Endometrial microvascular endothelial cells (primary cell): ENCODE results near the gene ARHGAP33. TPM values are rescaled to one million over a fixed set of nuclear protein-coding genes. Genes with fewer than 3 reads are reported as not detected.

Experiments
- in situ Hi-C: cut with HindIII; loops from 2 replicates; pipeline ENCODE4 v1.10.0; 2017; ENCODE audit warnings: low sequenced_read_pairs, low pct_unique_long_range_greater_than_20kb; ENCODE audit errors: inconsistent ontology term
- total RNA-seq: library from RNA; depleted of rRNA; stranded (reverse); fragments of >200 nt; gene quantifications from one replicate; pipeline ENCODE4 v1.2.3, GENCODE V29; 2015; ENCODE audit errors: inconsistent ontology term

ARHGAP33 gene
- total RNA-seq, 1 donor from 2014 or later: 0.19 TPM

GRCh38 chr19:35751839-35752745 lies 23.3 kb upstream of the ARHGAP33 start:
- in situ Hi-C loops: no loop called here

- in situ Hi-C loops: no loop called here
These were observed 22.5 kb upstream of the ARHGAP33 start for GRCh38 chr19:35752746-35753350.

- in situ Hi-C loops: no loop called here
These were observed 21.6 kb upstream of the ARHGAP33 start for GRCh38 chr19:35753634-35754369.

- in situ Hi-C loops: no loop called here
These were observed 20.8 kb upstream of the ARHGAP33 start for GRCh38 chr19:35754370-35755130.

- in situ Hi-C loops: no loop called here
These were observed 20.2 kb upstream of the ARHGAP33 start for GRCh38 chr19:35755131-35755549.

- in situ Hi-C loops: no loop called here
These were observed 19.6 kb upstream of the ARHGAP33 start for GRCh38 chr19:35755550-35756376.

- in situ Hi-C loops: no loop called here
These were observed 18.8 kb upstream of the ARHGAP33 start, which contains the start of gene HSPB6 for GRCh38 chr19:35756377-35757230. Gene HSPB6, minus strand, starts transcription at chr19:35757029. Its CDS starts 21 bp downstream, at chr19:35757008.

- in situ Hi-C loops: no loop called here
These were observed 18.1 kb upstream of the ARHGAP33 start for GRCh38 chr19:35757231-35757748.

GRCh38 chr19:35757749-35758608 lies 17.4 kb upstream of the ARHGAP33 start, which contains the start of gene PROSER3:
Gene PROSER3, plus strand, starts transcription at chr19:35758176. Its CDS starts 40 bp downstream, at chr19:35758216.
- in situ Hi-C loops: no loop called here

GRCh38 chr19:35759697-35760096 lies 15.7 kb upstream of the ARHGAP33 start:
- in situ Hi-C loops: no loop called here

- in situ Hi-C loops: no loop called here
These were observed 14.5 kb upstream of the ARHGAP33 start for GRCh38 chr19:35760711-35761349.

- in situ Hi-C loops: no loop called here
These were observed 10.7 kb upstream of the ARHGAP33 start for GRCh38 chr19:35764432-35765315.

- in situ Hi-C loops: no loop called here
These were observed 8.7 kb upstream of the ARHGAP33 start for GRCh38 chr19:35766571-35767104.

GRCh38 chr19:35767288-35768081 lies 7.9 kb upstream of the ARHGAP33 start:
- in situ Hi-C loops: no loop called here
